B cell (primary cell): ENCODE measurements around the gene GOLGB1. TPM values are rescaled to one million over a fixed set of nuclear protein-coding genes. Genes with fewer than 3 reads are reported as not detected.
"Not testable (repeated sequence)": the region's sequence is repeated elsewhere in the genome, so short reads cannot be mapped to it uniquely, and the experiment has no call there.

Experiments
- ATAC-seq: fragments of 200-7000 bp; cut with Tn5 transposase; one replicate; pipeline ENCODE4 v1.10.0; 2021; ENCODE audit warnings: low read depth, mild to moderate bottlenecking, moderate number of reproducible peaks, moderate library complexity
- CTCF ChIA-PET: fragments of 350-600 bp; sonication (Branson Sonifier 250); formaldehyde crosslinking; loops from one replicate; lab custom pipeline; 2021; ENCODE audit warnings: antibody characterized with exemption, inconsistent platforms; lab: Charles Lee
- POLR2A ChIA-PET: fragments of 350-600 bp; sonication (Branson Sonifier 250); formaldehyde crosslinking; loops from one replicate; lab custom pipeline; 2021; ENCODE audit warnings: antibody characterized with exemption; lab: Charles Lee
- DNase-seq: peaks from one replicate; pipeline ENCODE4 v3.0.0; 2013
- H2AFZ ChIP-seq: 2 replicates; pipeline ENCODE4 v1.6.1; 2012; ENCODE audit warnings: mild to moderate bottlenecking, low read depth, low read length; ENCODE audit not compliant: insufficient read depth, poor library complexity, severe bottlenecking
- H3K27ac ChIP-seq, 2 donors: 1 replicate in 1 of 2; 2 replicates in 1 of 2; pipeline ENCODE4 v1.5.1; 2012 to 2013; ENCODE audit warnings: low read length in 2 of 2, mild to moderate bottlenecking in 2 of 2, moderate library complexity in 1 of 2
- H3K27me3 ChIP-seq, 4 experiments: fragments of 200-600 bp in 1 of 4; sonication (generic) in 1 of 4; replicated peaks in 1 of 4; 1 replicate in 2 of 4; 2 replicates in 2 of 4; pipeline versions ENCODE4 v1.6.1 to v1.7.0; 2013 to 2016; ENCODE audit warnings: low read length in 3 of 4, mild to moderate bottlenecking in 2 of 4, mixed read lengths in 1 of 4, moderate library complexity in 1 of 4; ENCODE audit not compliant: insufficient read depth in 4 of 4, control insufficient read depth in 3 of 4; ENCODE audit errors: control extremely low read depth in 1 of 4
- H3K36me3 ChIP-seq, 2 experiments: replicated peaks in 1 of 2; 1 replicate in 1 of 2; 2 replicates in 1 of 2; pipeline versions ENCODE4 v1.6.1 to v1.7.1; 2013; ENCODE audit warnings: low read length in 1 of 2; ENCODE audit not compliant: insufficient read depth in 2 of 2, control insufficient read depth in 1 of 2; ENCODE audit errors: control extremely low read depth in 1 of 2, extremely low read depth in 1 of 2
- H3K4me1 ChIP-seq, 2 donors: fragments of 200-600 bp in 1 of 2; sonication (generic) in 1 of 2; 1 replicate in 1 of 2; 2 replicates in 1 of 2; pipeline versions ENCODE4 v1.5.1 to v1.6.1; 2013 to 2017; ENCODE audit warnings: low read length in 2 of 2; ENCODE audit not compliant: control insufficient read depth in 2 of 2, insufficient read depth in 2 of 2
- H3K4me2 ChIP-seq: replicated peaks from 2 replicates; pipeline ENCODE3; 2012; ENCODE audit warnings: mild to moderate bottlenecking, low read depth, low read length; ENCODE audit not compliant: poor library complexity, severe bottlenecking
- H3K4me3 ChIP-seq, 5 experiments: fragments of 200-600 bp in 1 of 5; sonication (generic) in 1 of 5; 1 replicate in 3 of 5; 2 replicates in 2 of 5; pipeline versions ENCODE4 v1.5.1 to v1.7.0; 2011 to 2016; ENCODE audit warnings: low read length in 4 of 5, mild to moderate bottlenecking in 4 of 5, low read depth in 2 of 5, control low read depth in 1 of 5, moderate library complexity in 1 of 5; ENCODE audit not compliant: insufficient read depth in 1 of 5; ENCODE audit errors: control extremely low read depth in 1 of 5, extremely low read depth in 1 of 5
- H3K79me2 ChIP-seq: fragments of 200-600 bp; sonication (generic); one replicate; pipeline ENCODE4 v1.6.0; 2016; ENCODE audit warnings: low read length; ENCODE audit not compliant: control insufficient read depth, insufficient read depth
- H3K9ac ChIP-seq: fragments of 200-600 bp; sonication (generic); 2 replicates; pipeline ENCODE4 v1.6.1; 2017; ENCODE audit warnings: mild to moderate bottlenecking, low read length, moderate library complexity
- H3K9me3 ChIP-seq, 3 donors: one replicate each; pipeline versions ENCODE4 v1.6.1 to v1.7.1; 2013; ENCODE audit warnings: low read length in 2 of 3; ENCODE audit not compliant: control insufficient read depth in 2 of 3, insufficient read depth in 1 of 3; ENCODE audit errors: control extremely low read depth in 1 of 3
- H4K20me1 ChIP-seq: 2 replicates; pipeline ENCODE4 v1.6.0; 2012; ENCODE audit warnings: mild to moderate bottlenecking, low read length; ENCODE audit not compliant: insufficient read depth, control insufficient read depth, poor library complexity, severe bottlenecking
- H3K27ac Mint-ChIP-seq: one replicate; pipeline ENCODE4 v1.8.0; 2021; ENCODE audit warnings: mixed read lengths
- H3K27me3 Mint-ChIP-seq: one replicate; pipeline ENCODE4 v1.8.0; 2021; ENCODE audit warnings: mixed read lengths
- H3K4me1 Mint-ChIP-seq: one replicate; pipeline ENCODE4 v1.8.0; 2021; ENCODE audit warnings: mixed read lengths
- H3K4me3 Mint-ChIP-seq: one replicate; pipeline ENCODE4 v1.8.0; 2021; ENCODE audit warnings: mixed read lengths
- H3K9me3 Mint-ChIP-seq: one replicate; pipeline ENCODE4 v1.8.0; 2022; ENCODE audit warnings: mixed read lengths; ENCODE audit not compliant: insufficient read depth
- EZH2 ChIP-seq: IDR thresholded peaks from 2 replicates; pipeline ENCODE4 v1.6.1; 2012; ENCODE audit warnings: borderline replicate concordance, low read depth, mild to moderate bottlenecking, moderate library complexity, low read length; ENCODE audit not compliant: insufficient read depth, poor library complexity, severe bottlenecking
- WGBS: methylation state at CpG from one replicate; pipeline ENCODE4 v1.1.5; 2013; ENCODE audit warnings: missing lambda C conversion rate; ENCODE audit not compliant: insufficient coverage; 5-methylcytosine and 5-hydroxymethylcytosine counted together
- intact Hi-C: fragments of 100-400 bp; cut with micrococcal nuclease; formaldehyde crosslinking; loops from one replicate; pipeline ENCODE4 v1.10.0; 2022
- polyA plus RNA-seq: library from polyadenylated mRNA; depleted of rRNA; stranded (reverse); fragments of >200 nt; gene quantifications from 2 replicates; pipeline ENCODE4 v1.2.3, GENCODE V29; 2012
- total RNA-seq, 2 donors: library from RNA; stranded (reverse); fragments of 120-200 nt in 1 of 2; gene quantifications; 1 replicate in 1 of 2; 2 replicates in 1 of 2; pipeline versions ENCODE4 v1.2.3 to v1.2.4, GENCODE V29; 2013 to 2022
- TF ChIP-seq, protein P1 (sequence below): fragments of 200-600 bp; IDR thresholded peaks from one replicate; pipeline ENCODE4 v1.8.0; 2022; ENCODE audit warnings: antibody characterized with exemption, mild to moderate bottlenecking

Gene GOLGB1
- total and polyA plus RNA-seq, 2 donors (not counting 1 experiment from before 2014, with no cell fraction given) = 6.2 to 58.7 TPM

DNA sequence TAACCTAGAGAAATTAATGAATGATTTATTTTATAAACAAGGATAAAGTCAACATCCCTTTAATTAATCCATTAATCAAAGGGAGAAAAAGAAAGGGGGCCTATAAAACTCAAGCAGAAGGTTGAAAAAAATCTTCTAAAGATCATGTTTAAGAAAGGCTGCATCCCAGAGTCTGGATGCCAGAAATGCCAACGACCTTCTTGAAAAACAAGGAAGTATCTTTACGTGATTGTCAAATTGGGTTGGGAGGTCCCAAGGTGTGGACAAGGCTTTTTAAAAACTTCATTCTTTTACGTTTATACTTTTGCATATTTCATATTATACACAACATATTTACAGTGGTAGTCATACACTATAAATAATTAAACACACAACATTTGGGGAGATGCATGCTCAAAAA, 1.6 kb downstream of the GOLGB1 start:
- Histone ChIP-seq H3K4me1 (peaks cover 18 to 19% of the 10 kb centered on the region in 2 donors), H3K79me2 (peaks cover 51% of the 10 kb centered on the region), H3K9me3 (peaks cover 0 to 1% (median 0%) of the 10 kb centered on the region in 3 donors), H3K4me3 (peak overlapping the region in 1 of 5 experiments; percentile 100), H3K36me3 (no peaks in the 10 kb centered on the region), H2AFZ (no peak overlapping the region), H3K27me3 (no peaks in the 10 kb centered on the region), H3K27ac (no peak overlapping the region), H4K20me1 (peaks cover 10% of the 10 kb centered on the region), H3K9ac (no peak overlapping the region), H3K4me2 (peak overlapping the region; percentile 97)
- no peak for DNase-seq
- Mint-ChIP-seq H3K4me1 (peaks cover 11% of the 10 kb centered on the region), H3K27me3 (no peaks in the 10 kb centered on the region), H3K4me3 (no peak overlapping the region), H3K9me3 (no peaks in the 10 kb centered on the region), H3K27ac (no peak overlapping the region)
- intact Hi-C loops = loop anchor here (5.0 kb wide), 1 partner anchor 1454 kb away; the partner anchor contains the start of gene SEC22A
- ATAC-seq = no peak
- CTCF ChIA-PET = interaction anchor here (1.5 kb wide), 1 partner anchor 16 kb away, joined by 3 read pairs; no protein-coding TSS in a partner anchor
- POLR2A ChIA-PET = no interaction called here
- TF ChIP-seq EZH2 = no peak
- TF ChIP-seq, protein P1, sequence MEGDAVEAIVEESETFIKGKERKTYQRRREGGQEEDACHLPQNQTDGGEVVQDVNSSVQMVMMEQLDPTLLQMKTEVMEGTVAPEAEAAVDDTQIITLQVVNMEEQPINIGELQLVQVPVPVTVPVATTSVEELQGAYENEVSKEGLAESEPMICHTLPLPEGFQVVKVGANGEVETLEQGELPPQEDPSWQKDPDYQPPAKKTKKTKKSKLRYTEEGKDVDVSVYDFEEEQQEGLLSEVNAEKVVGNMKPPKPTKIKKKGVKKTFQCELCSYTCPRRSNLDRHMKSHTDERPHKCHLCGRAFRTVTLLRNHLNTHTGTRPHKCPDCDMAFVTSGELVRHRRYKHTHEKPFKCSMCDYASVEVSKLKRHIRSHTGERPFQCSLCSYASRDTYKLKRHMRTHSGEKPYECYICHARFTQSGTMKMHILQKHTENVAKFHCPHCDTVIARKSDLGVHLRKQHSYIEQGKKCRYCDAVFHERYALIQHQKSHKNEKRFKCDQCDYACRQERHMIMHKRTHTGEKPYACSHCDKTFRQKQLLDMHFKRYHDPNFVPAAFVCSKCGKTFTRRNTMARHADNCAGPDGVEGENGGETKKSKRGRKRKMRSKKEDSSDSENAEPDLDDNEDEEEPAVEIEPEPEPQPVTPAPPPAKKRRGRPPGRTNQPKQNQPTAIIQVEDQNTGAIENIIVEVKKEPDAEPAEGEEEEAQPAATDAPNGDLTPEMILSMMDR = no peak
- WGBS = no CpG with 5 or more reads among the region's 3 CpGs

DNA sequence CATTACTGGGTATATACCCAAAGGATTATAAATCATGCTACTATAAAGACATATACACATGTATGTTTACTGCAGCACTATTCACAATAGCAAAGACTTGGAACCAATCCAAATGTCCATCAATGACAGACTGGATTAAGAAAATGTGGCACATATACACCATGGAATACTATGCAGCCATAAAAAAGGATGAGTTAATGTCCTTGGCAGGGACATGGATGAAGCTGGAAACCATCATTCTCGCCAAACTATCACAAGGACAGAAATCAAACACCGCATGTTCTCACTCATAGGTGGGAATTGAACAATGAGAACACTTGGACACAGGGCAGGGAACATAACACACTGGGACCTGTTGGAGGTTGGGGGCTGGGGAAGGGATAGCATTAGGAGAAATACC, 6.4 kb downstream of the GOLGB1 start:
- peaks cover 81% of the 10 kb centered on the region for H3K79me2 ChIP-seq
- H3K27me3 Mint-ChIP-seq, H3K27ac Mint-ChIP-seq, H3K9ac ChIP-seq, H3K4me1 ChIP-seq, H3K9me3 Mint-ChIP-seq, H4K20me1 ChIP-seq, H3K27me3 ChIP-seq, H3K4me3 Mint-ChIP-seq, POLR2A ChIA-PET, ATAC-seq, H2AFZ ChIP-seq, H3K27ac ChIP-seq, CTCF ChIA-PET, intact Hi-C loops, H3K4me3 ChIP-seq, H3K36me3 ChIP-seq, DNase-seq, H3K4me2 ChIP-seq, H3K9me3 ChIP-seq: not testable (repeated sequence)
- H3K4me1 Mint-ChIP-seq = peaks cover 26% of the 10 kb centered on the region
- WGBS = 100% methylated on average over 2 of the region's 2 CpGs
